Activated T-cell treated with anti-CD3 and anti-CD28 coated beads for 24 hours (primary cell): ENCODE data around the gene FKBP5.
"Not testable (repeated sequence)": the region's sequence is repeated elsewhere in the genome, so short reads cannot be mapped to it uniquely, and the experiment has no call there.

Experiments used
- DNase-seq: peaks from one replicate; pipeline ENCODE4 v3.0.0-alpha.2; 2020; ENCODE audit warnings: low read depth

The FKBP5 gene

GRCh38 chr6:35609588-35609987 is 79.1 kb downstream of the FKBP5 start:
- DNase-seq: no peak

- DNase-seq: no peak
Measured at GRCh38 chr6:35607517-35608233, 81.0 kb downstream of the FKBP5 start.

GRCh38 chr6:35605600-35605999 is 83.1 kb downstream of the FKBP5 start:
- DNase-seq: no peak

GRCh38 chr6:35603326-35604202 is 85.2 kb downstream of the FKBP5 start:
- DNase-seq: no peak

GRCh38 chr6:35602133-35602946 is 86.4 kb downstream of the FKBP5 start:
- DNase-seq: no peak

- DNase-seq: peak; percentile 45
Measured at GRCh38 chr6:35601331-35602132, 87.2 kb downstream of the FKBP5 start.

- no peak for DNase-seq
Measured at GRCh38 chr6:35600659-35601125, 88.0 kb downstream of the FKBP5 start.

GRCh38 chr6:35599761-35600658 is 88.7 kb downstream of the FKBP5 start:
- DNase-seq: no peak

- not testable (repeated sequence) for DNase-seq
Measured at GRCh38 chr6:35598621-35599020, 90.1 kb downstream of the FKBP5 start.

- no peak for DNase-seq
Measured at GRCh38 chr6:35596448-35597442, 92.0 kb downstream of the FKBP5 start.

- no peak for DNase-seq
Measured at GRCh38 chr6:35594503-35595186, 94.1 kb downstream of the FKBP5 start.

GRCh38 chr6:35592178-35592577 is 96.5 kb downstream of the FKBP5 start:
- no peak for DNase-seq

- DNase-seq: no peak
Measured at GRCh38 chr6:35590622-35591066, 98.1 kb downstream of the FKBP5 start.

- no peak for DNase-seq
Measured at GRCh38 chr6:35589904-35590303, 98.8 kb downstream of the FKBP5 start.

- no peak for DNase-seq
Measured at GRCh38 chr6:35589201-35589739, 99.4 kb downstream of the FKBP5 start.

- DNase-seq: no peak
Measured at GRCh38 chr6:35587167-35587566, 101.5 kb downstream of the FKBP5 start.

GRCh38 chr6:35586542-35586941 is 102.2 kb downstream of the FKBP5 start:
- DNase-seq: no peak

- no peak for DNase-seq
Measured at GRCh38 chr6:35585658-35586057, 103.1 kb downstream of the FKBP5 start.
